Psoas muscle (tissue), 8 donors: Measurements from ENCODE around the gene CLK4. TPM values are rescaled to one million over a fixed set of nuclear protein-coding genes. Genes with fewer than 3 reads are reported as not detected.

Experiments used
- ATAC-seq, 4 donors: fragments of 200-7000 bp; cut with Tn5 transposase; one replicate each; pipeline ENCODE4 v1.9.1; 2020; ENCODE audit warnings: moderate library complexity in 3 of 4, mild to moderate bottlenecking in 2 of 4
- DNase-seq, 2 donors: peaks; one replicate each; pipeline ENCODE4 v3.0.0-alpha.2; 2020
- H3K27ac ChIP-seq: fragments of 200-600 bp; one replicate; pipeline ENCODE4 v1.8.0; 2022
- H3K27me3 ChIP-seq, 3 donors: fragments of 200-600 bp in 1 of 3; one replicate each; pipeline versions ENCODE4 v1.6.1 to v1.8.0; 2013 to 2022; ENCODE audit warnings: low read length in 2 of 3, mild to moderate bottlenecking in 2 of 3, moderate library complexity in 1 of 3; ENCODE audit not compliant: insufficient read depth in 3 of 3
- H3K36me3 ChIP-seq, 2 donors: fragments of 200-600 bp in 1 of 2; one replicate each; pipeline versions ENCODE4 v1.6.1 to v1.8.0; 2013 to 2022; ENCODE audit warnings: low read depth in 1 of 2, mild to moderate bottlenecking in 1 of 2, moderate library complexity in 1 of 2; ENCODE audit not compliant: insufficient read depth in 1 of 2
- H3K4me1 ChIP-seq: fragments of 200-600 bp; one replicate; pipeline ENCODE4 v1.8.0; 2022
- H3K4me3 ChIP-seq: fragments of 200-600 bp; one replicate; pipeline ENCODE4 v1.8.0; 2022; ENCODE audit warnings: mild to moderate bottlenecking
- H3K9me3 ChIP-seq: fragments of 200-600 bp; one replicate; pipeline ENCODE4 v1.8.0; 2022
- WGBS, 3 donors: extraction: QIAGEN DNeasy Blood & Tissue Kit; methylation state at CpG; one replicate each; pipeline versions ENCODE4 v1.1.6 to v1.1.7; 2013; 5-methylcytosine and 5-hydroxymethylcytosine counted together
- intact Hi-C, 2 donors: fragments of 100-400 bp; cut with DNase I; formaldehyde crosslinking; loops; one replicate each; pipeline versions ENCODE4 v1.11.0 to v1.14.2; 2022
- polyA plus RNA-seq, 3 donors: library from polyadenylated mRNA; stranded (reverse); fragments of 200-250 nt; gene quantifications; one replicate each; pipeline ENCODE4 v1.2.3, GENCODE V29; 2013
- total RNA-seq, 4 donors: library from RNA; stranded (reverse); fragmentation: NEBNext Ultra II Directional in 2 of 4; extraction: Animal tissue kit (Norgen Biotek cat#: 25700) in 2 of 4; gene quantifications; one replicate each; pipeline versions ENCODE4 v1.2.1 to v1.2.4, GENCODE V29; 2021 to 2023
- TF ChIP-seq, protein P1 (sequence below): fragments of 200-600 bp; IDR thresholded peaks from one replicate; pipeline ENCODE4 v1.8.0; 2022; ENCODE audit warnings: antibody characterized with exemption
- donor health status: healthy with polysubstance abuse.
- donor health status: DM: no; HTN: no; CAD: no; lungs with moderate emphysema.
- donor health status: Bipolar disorder and iron deficiency.
- donor health status: healthy.
- donor health status: DM: yes; HTN: yes; CAD: no.
- donor health status: DM: no; HTN: no; CAD: no.
- donor health status: DM: no; HTN: no; CAD: no.
- donor health status: DM: yes; HTN: yes; CAD: no.

The CLK4 gene
- total and polyA plus RNA-seq, 7 donors = 4.9 to 31.5 (median 15.1) TPM

DNA sequence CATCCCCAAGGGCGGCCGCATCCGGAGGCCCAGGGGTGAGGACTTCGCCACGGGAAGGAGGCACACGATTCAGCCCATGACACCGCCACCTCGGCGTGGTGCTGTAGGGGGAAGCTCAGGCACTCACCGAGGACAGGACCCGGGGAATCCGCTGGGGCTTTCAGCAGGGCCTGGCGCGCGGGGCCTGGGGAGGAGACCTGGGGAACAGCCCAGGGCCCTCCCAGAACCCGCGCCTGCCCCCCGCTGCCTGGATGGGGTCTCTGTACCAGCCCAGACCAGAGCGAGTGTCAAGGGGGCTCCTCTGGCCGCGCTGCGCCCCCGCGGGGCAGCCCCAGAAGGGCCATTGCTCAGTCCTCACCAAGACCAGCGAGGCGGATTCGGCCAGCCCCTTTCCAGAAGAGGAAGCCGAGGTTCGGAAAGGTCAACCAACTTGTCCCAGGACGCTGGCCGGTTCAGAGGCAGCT is 49.4 kb downstream of the CLK4 start:
- TF ChIP-seq, protein P1, sequence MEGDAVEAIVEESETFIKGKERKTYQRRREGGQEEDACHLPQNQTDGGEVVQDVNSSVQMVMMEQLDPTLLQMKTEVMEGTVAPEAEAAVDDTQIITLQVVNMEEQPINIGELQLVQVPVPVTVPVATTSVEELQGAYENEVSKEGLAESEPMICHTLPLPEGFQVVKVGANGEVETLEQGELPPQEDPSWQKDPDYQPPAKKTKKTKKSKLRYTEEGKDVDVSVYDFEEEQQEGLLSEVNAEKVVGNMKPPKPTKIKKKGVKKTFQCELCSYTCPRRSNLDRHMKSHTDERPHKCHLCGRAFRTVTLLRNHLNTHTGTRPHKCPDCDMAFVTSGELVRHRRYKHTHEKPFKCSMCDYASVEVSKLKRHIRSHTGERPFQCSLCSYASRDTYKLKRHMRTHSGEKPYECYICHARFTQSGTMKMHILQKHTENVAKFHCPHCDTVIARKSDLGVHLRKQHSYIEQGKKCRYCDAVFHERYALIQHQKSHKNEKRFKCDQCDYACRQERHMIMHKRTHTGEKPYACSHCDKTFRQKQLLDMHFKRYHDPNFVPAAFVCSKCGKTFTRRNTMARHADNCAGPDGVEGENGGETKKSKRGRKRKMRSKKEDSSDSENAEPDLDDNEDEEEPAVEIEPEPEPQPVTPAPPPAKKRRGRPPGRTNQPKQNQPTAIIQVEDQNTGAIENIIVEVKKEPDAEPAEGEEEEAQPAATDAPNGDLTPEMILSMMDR = no peak
- Histone ChIP-seq H3K36me3 (no peaks in the 10 kb centered on the region), H3K9me3 (no peaks in the 10 kb centered on the region), H3K27me3 (peaks cover 0 to 60% (median 15%) of the 10 kb centered on the region in 3 donors), H3K27ac (no peak overlapping the region), H3K4me3 (peak overlapping the region; percentile 34), H3K4me1 (no peaks in the 10 kb centered on the region)
- peak in 1 of 4 donors; percentile 13 for ATAC-seq
- 49 to 65% (median 58%) methylated on average over 30 to 31 of the region's 31 CpGs for WGBS, 3 donors
- intact Hi-C loops = no loop called here
- no peak for DNase-seq

DNA sequence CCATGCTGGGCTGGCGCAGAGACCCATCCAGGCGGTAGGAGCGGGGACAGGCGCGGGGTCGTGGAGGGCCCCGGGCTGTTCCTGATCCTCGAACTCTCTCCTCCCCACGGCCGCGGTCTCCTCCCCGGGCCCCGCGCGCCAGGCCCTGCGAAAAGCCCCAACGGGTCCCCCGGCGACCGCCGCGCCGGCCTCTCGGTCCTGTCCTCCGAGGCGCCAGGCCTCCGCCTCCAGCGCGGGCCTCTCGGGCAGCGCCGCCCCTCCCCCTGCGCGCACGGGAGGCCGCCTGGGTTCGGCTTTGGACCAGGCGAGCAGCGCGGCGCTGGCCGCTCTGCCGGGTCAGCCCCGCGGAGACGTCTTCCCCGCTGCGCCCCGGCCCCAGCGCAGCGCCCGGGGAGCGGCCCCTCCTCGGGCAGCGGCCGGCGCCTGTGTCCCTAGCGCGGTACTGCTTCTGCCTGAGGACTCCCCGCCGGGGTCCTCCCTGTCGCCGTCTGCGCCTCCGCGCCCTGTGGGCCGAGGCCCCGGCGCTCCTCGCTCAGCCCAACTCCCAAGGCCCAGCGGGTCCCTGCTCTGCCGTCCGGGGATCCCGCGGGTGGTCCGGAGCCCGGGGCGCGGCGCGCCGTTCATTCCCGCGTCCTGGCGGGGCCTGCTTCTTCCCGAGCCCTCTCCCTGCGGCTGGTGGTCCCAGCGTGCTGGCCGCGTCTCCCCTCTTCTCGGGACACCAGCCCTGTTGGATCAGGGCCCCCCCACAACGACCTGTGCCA is 50.1 kb downstream of the CLK4 start:
- no peaks in the 10 kb centered on the region for H3K36me3 ChIP-seq
- H3K4me1 ChIP-seq = no peaks in the 10 kb centered on the region
- WGBS, 3 donors = 3 to 8% (median 3%) methylated on average over 49 to 92 of the region's 92 CpGs
- H3K27me3 ChIP-seq = peaks cover 0 to 60% (median 15%) of the 10 kb centered on the region in 3 donors
- intact Hi-C loops = no loop called here
- DNase-seq (no peak), ATAC-seq (peak in 3 of 4 donors; percentile 33 to 66 (median 43))
- no peaks in the 10 kb centered on the region for H3K9me3 ChIP-seq
- TF ChIP-seq, protein P1 = no peak
- H3K4me3 ChIP-seq = peak overlapping the region; percentile 34
- no peak overlapping the region for H3K27ac ChIP-seq

DNA sequence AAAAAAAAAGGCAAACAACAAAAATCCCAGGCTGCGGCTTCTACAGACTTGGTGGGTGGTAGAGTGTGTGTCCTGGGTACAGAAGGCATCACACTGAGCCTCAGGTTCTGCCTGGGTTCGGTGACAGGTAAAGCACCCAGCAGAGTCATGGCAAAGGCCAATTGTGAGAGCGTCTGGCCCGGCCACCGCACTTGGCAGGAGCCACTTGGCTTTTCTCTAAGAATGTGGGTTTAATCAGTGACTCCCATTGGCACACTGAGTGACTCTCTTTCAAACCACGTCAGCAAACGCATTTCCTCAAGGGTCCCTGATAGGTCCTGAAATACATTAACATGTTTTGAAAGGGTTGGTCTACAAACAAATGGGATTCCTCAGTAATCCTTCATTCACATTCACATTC is 53.6 kb downstream of the CLK4 start:
- TF ChIP-seq, protein P1 = no peak
- Histone ChIP-seq H3K4me1 (no peaks in the 10 kb centered on the region), H3K36me3 (no peaks in the 10 kb centered on the region), H3K27ac (no peak overlapping the region), H3K9me3 (no peaks in the 10 kb centered on the region), H3K4me3 (no peak overlapping the region), H3K27me3 (peaks cover 0 to 56% (median 13%) of the 10 kb centered on the region in 3 donors)
- ATAC-seq (no peak), DNase-seq (no peak)
- intact Hi-C loops = no loop called here
- 74 to 80% (median 76%) methylated on average over 7 of the region's 7 CpGs for WGBS, 3 donors

DNA sequence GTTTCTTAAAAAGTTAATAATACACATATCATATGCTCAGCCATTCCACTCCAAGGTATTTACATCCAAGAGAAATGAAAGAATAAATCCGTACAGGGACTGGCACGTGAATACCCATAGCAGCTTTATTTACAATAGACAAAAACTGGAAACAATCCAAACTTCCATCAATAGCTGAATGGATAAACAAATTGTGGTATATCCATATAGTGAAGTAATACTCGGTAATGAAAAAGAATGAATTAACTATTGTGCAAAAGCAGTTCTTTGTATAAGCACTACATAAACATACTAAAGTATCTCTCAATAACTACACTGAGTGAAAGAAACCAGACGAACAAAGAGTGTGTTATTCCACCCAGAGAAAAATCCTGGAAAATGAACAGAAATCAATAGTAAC is 54.2 kb downstream of the CLK4 start:
- no peak overlapping the region for H3K4me3 ChIP-seq
- no peaks in the 10 kb centered on the region for H3K36me3 ChIP-seq
- peaks cover 0 to 51% (median 11%) of the 10 kb centered on the region in 3 donors for H3K27me3 ChIP-seq
- intact Hi-C loops = no loop called here
- no peaks in the 10 kb centered on the region for H3K9me3 ChIP-seq
- DNase-seq (no peak), ATAC-seq (no peak)
- no peaks in the 10 kb centered on the region for H3K4me1 ChIP-seq
- TF ChIP-seq, protein P1 = no peak
- 93 to 96% (median 93%) methylated on average over 4 of the region's 4 CpGs for WGBS, 3 donors
- H3K27ac ChIP-seq = no peak overlapping the region
